ENCODE measurements around the gene PYGO1.
"Not testable (repeated sequence)": the region's sequence is repeated elsewhere in the genome, so short reads cannot be mapped to it uniquely, and the experiment has no call there.

The PYGO1 gene

GRCh38 chr15:55505407-55505806, 82.7 kb downstream of the PYGO1 start:
- DNase-seq, result not testable (repeated sequence)

GRCh38 chr15:55499151-55499550, 89.0 kb downstream of the PYGO1 start:
- DNase-seq, result no peak

DNA sequence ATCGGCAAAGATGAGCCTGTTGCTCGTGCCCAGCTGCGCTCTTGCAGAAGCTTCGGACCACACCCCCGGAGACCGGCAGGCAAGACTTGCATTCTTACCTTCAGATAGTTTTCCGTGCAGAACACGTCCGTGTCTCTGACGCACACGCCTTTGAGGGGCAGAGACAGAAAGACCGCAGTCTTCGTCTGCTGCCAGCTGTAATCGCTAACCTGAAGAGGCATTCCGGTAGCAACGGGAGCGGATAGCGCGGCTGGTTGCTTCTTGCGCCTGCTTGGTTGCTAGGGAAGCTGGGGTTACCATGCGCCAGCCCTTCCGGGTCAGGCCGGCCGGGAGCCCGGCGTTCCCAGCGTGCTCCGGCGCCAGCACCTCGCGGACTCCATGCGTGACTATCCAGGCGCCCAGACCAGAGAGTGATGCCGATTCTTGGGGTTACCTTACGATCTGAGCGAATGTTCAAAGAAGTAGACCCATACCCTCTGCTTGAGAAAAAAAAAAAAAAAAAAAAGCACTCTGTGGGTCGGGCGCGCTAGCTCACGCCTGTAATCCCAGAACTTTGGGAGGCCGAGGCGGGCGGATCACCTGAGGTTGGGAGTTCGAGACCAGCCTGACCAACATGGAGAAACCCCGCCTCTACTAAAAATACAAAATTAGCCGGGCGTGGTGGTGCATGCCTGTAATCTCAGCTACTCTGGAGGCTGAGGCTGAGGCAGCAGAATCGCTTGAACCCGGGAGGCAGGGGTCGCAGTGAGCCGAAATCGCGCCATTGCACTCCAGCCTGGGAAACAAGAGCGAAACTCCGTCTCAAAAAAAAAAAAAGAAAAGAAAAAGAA, 89.8 kb downstream of the PYGO1 start:
- DNase-seq, result peak; percentile 32

DNA sequence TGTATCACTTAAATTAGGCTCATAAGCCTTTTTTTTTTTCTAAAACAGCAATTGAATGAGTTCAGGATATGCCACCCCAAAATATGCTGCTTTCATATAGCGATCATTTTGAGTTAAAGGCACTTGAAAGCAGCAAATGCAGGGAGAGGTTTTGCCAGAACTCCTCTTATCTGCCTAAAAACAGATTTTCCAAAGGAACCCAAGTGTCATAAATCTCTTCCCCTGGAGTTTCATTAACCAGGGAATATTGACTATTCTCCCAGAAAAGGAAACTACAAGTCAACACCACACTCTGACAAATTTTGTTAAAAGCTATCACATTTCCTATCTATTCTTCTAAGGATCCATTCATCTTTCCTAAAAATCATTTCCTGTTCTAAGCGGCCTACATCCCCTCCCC, 91.4 kb downstream of the PYGO1 start:
- DNase-seq, result no peak

GRCh38 chr15:55494931-55495330, 93.2 kb downstream of the PYGO1 start:
- DNase-seq, result no peak

GRCh38 chr15:55488952-55489600, 99.1 kb downstream of the PYGO1 start:
- not testable (repeated sequence) for DNase-seq

Data from NCI-H1694 treated with DMSO at 0.1 percent for 48 hours (cell line).